Smooth muscle cell of the brain vasculature (primary cell): Measurements from ENCODE around the gene C1GALT1.

Source experiments
- DNase-seq: peaks from one replicate; pipeline ENCODE4 v3.0.0-alpha.2; 2012; ENCODE audit warnings: low read depth, low spot score

The C1GALT1 gene

DNA sequence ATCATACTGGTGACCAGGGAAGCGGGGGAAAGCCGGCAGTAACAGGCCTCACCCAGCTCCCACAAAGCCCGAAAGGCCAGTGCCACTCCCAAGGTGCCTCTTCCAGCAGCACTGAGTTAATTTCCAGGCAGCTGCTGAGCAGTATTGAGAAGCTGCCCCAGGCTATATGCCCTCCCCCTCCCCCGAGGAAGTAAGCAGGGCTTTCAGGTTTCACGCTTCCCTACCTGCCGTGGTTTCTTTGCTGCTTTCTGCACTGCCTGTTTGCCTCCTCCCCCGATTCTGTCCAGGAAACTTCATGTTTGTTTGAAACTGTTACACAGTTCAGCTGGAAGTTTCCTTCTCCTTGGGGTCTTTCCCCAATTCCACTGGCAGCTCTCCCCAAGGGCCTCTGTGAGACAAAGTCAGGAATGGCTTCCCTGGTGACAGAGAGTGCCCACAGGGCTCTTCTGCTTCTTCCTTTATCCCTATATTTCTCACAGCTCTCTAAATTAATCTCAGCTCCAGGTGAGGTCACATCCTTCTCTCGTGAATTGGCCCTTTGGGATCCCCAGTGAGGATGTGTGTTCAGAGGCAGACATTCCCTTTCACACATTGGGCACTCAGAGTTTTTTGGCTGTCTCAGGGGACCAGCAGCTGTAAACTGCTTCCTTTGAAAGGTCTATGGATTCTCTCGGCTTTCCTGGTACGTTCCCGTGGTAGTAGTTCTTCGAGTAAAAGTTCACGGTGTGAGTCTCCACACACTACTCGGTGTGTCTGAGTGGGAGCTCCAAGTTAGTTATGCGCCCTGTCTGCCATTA, 19.4 kb downstream of the C1GALT1 start:
- no peak for DNase-seq

DNA sequence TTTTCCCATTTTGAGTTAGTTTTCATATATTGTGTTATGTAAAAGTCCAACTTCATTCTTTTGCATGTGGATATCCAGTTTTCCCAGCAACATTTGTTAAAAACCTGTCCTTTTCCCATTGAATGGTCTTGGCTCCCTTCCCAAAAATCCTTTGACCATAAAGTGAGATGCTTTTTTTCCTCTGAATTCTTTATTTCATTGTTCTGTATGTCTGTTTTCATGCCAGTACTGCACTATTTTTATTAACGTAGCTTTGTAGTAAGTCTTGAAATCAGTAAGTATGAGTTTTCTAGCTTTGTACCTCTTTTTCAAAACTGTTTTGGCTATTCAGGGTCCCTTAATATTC, 20.0 kb downstream of the C1GALT1 start:
- DNase-seq = no peak

DNA sequence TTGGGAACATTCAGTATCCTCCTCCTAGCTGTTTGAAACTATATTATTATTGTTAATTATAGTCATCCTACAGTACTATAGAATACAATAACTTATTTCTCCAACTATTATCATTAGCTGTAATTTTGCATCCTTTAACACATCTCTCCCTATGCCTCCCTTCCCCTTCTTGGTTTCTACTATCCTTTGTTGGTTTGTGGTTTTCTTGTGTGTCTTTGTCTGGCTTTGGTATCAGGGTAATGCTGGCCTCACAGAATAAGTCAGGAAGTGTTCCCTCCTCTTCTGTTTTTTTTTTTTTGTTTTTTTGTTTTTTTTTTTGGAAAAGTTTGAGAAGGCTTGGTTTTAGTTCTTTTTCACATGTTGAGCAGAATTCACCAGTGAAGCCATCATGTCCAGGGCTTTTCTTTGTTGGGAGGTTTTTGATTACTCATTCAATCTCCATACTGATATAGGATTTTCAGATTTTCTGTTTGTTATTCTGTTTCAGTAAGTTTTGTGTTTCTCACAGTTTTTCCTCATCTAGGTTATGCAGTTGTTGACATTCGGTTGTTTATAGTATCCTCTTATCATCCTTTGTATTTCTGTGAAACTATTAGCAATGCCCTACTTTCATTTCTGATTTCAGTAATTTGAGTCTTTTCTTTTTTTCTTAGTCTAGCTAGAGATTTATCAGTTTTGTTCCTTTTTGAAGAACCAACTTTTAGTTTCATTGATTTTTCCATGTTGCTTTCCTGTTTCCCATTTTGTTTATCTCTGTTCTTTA, 21.6 kb downstream of the C1GALT1 start:
- no peak for DNase-seq

GRCh38 chr7:7207876-7208275, 25.5 kb downstream of the C1GALT1 start:
- DNase-seq = no peak

DNA sequence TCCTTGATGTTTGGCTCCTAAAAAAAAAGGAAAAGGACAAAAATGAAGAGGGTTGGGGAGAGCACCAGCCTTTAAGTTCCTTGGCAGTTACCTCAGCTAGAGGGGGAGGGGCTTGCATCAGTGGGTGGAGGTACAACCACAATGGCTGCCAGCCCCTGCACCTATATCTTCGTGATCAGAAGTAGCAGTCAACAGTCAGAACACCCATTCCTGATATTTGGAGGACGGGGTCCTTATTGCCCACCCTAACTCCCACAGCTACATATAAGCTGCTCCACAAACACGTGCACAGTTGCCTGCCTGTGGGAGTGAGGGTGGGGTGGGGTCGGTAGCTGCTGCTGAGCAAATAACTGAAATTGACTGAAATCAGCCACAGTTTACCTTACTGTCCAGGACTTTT, 26.2 kb downstream of the C1GALT1 start:
- no peak for DNase-seq

DNA sequence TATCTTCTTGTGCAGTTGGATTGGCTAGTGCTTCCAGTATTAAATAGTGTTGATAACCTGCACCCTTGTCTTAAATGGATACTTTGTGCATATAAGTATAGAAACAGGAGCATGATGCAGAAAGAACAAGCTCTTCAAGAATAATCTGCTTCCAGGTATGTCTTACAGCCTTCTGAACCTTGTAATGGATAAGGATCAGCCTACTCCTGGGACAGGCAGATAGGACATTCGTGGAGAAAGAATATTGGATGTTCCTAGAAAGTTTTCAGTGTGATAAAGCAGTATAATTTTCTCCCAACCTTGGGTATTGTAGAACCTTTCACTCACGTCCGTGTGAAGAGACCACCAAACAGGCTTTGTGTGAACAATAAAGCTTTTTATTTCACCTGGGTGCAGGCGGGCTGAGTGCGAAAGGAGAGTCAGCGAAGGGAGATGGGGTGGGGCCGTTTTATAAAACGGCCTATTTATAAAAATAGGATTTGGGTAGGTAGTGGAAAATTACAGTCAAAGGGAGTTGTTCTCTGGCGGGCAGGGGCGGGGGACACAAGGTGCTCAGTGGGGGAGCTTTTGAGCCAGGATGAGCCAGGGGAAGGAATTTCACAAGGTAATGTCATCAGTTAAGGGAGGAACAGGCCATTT, 27.2 kb downstream of the C1GALT1 start:
- no peak for DNase-seq

- no peak for DNase-seq
Measured at GRCh38 chr7:7210475-7211237, 28.3 kb downstream of the C1GALT1 start.

DNA sequence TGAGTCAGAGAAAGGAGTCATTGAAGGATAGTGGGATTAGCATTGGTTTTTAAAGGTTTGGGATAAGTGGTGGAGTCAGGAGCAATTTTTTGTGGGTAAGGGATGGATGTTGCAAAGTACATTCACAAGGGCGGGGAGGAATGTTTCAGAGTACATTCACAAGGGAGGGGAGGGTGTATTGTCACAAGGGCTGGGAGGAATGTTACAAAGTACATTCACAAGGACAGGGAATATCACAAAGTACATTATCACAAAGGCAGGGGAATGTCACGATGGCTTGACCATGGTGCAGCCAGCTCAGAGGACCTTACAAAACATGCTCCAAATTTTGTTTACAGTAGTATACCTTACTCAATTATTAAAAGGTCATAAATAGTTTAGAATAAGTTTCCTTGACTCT, 30.3 kb downstream of the C1GALT1 start:
- DNase-seq = no peak

DNA sequence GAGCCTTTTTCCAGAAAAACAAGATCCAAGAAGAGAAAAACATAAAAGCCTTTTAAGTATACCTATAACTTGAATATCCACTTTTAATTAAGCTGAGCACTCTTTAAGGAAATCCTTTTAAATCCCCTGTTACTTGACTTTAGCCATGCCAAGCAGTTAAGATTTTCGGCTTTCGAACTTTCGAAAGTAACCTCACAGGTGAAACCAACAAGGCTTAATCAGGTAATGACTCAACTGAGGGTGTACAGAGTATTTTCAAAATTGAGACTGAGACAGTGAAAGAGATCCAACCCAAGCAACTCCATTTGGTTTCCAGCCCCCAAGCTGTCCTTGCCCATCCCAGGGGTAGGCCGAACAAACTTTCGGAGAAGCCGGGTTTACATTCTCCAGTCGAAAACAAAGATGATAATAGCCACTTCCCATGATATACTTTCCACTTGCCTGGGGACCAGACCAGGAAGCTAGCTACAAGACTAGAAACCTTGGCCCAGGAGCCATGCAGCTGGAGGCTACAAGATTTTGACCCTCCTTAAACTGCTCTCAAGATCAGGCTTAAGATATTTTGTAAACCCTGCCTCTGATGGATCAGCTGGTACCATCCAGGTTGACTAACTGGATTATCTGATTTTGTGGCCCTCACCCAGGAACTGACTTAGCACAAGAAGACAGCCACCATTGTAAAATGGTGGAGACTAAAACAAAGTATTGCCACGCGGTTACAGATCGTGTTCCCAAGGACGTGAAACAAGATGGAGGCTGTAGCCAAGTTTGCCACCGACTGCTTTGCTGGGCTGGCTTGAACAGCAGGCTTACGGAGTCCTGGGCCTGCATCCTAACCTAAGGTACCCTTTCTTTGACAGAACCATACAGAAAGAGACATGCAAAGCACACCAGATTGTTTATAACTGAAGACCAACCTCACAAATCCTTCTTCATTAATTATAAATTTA, 32.3 kb downstream of the C1GALT1 start:
- DNase-seq = no peak

- no peak for DNase-seq
Measured at GRCh38 chr7:7216279-7216678, 33.9 kb downstream of the C1GALT1 start.

DNA sequence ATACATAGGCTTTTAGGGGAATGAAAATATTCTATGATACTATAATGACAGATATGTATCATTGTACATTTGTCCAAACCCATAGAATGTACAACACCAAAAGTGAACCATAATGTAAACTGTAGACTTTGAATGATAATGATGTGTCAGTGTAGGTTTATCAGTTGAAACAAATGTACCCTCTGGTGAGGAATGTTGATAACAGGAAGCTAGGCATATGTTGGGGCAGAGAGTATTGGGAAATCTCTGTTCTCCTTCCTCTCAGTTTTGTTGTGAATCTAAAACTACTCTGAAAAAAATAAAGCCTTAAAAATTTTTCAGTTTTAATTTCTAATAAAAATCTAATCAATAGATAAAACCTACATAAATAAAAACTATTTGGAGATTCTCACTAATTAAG, 36.9 kb downstream of the C1GALT1 start:
- no peak for DNase-seq

GRCh38 chr7:7220821-7221220, 38.5 kb downstream of the C1GALT1 start:
- DNase-seq = no peak

- peak; percentile 23 for DNase-seq
Measured at GRCh38 chr7:7221599-7222038, 39.3 kb downstream of the C1GALT1 start.

- no peak for DNase-seq
Measured at GRCh38 chr7:7223250-7223649, 40.9 kb downstream of the C1GALT1 start.

- no peak for DNase-seq
Measured at GRCh38 chr7:7226407-7226806, 44.1 kb downstream of the C1GALT1 start.

- no peak for DNase-seq
Measured at GRCh38 chr7:7228472-7228871, 46.1 kb downstream of the C1GALT1 start.

DNA sequence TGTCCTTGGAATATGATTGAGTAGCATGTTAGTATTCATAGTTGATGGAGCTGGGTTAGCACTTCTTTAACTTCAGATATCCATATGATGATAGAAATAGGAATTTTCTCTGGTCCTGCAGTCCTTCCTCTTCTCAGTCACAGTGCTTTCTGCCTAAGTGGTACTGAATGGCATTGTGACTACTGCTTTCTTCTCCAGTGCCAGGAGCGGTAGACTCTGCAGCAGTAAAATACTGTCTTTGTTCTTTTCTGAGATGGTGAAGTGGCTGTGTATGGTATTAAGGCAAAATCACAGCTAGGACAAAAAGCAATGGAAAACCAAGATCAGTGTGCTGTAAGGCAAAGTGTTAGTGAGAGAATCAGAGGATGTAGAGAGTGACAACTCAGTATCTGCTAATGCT, 46.6 kb downstream of the C1GALT1 start:
- no peak for DNase-seq

- DNase-seq = no peak
Measured at GRCh38 chr7:7231000-7231399, 48.7 kb downstream of the C1GALT1 start.

DNA sequence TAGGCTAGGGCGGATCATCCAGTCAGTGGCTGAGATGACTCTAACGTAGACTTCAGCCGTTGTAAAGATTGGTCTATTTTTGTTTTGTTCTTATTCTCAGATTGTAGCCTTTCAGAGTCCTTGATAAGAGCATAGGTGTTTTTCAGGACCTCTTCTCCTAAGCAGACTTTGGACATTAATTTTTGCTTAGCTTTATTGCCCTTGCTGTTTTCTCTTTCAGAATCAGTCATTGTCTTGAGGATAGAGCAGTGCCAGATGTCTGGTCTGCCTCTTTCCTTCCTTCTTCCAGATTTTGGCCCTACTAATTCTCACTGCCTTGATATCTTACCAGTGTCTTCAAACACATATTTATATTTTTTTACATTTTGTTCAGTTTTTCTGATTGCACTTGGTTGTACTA, 49.5 kb downstream of the C1GALT1 start:
- no peak for DNase-seq

DNA sequence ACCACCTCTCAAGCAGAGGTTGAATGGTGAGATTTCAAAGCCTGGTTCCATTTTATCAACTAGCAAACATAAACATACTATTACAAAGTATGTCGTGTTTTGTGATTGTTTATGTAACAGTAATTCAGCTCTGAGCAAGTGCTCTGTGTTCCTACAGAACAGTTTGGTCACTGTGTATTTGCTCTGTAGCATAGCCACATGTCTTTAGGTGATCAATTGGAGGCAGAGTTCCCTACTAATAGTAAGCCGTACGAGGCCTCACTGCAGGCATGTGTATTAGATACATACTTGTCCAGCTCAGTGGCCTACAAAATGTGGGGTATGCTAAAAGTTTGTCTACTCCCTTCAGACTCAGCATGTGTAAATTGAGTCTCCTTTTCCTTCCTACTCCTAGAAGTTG, 53.0 kb downstream of the C1GALT1 start:
- DNase-seq = no peak

DNA sequence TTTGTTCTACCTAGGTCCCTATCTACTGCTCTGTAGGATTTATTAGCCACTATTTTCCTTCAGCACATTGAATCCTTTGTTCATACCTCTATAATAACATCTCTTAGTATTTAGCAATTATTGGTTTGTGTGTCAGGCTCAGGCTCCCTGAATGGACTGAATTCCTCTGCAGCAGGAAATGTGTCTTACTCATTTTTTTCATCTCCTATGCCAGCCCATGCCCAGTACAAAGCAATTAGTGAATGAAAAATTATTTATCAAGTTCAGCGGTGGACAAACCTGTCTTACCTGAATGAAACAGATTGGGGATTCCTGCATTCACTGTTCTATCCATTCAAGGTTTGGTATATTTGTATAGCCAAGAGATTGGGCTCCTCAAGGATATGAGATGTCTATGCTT, 53.7 kb downstream of the C1GALT1 start:
- no peak for DNase-seq
